Neural cell (in vitro differentiated cells): ENCODE results near the gene NCR2.
"Not testable (repeated sequence)": the region's sequence is repeated elsewhere in the genome, so short reads cannot be mapped to it uniquely, and the experiment has no call there.

Source experiments
- EZH2 ChIP-seq: fragments of 200-600, 300-800 bp; shearing (Covaris generic), sonication (generic); IDR thresholded peaks from 2 replicates; pipeline ENCODE4 v1.6.1; 2014; ENCODE audit warnings: antibody characterized with exemption, low read length, borderline replicate concordance, mild to moderate bottlenecking; ENCODE audit not compliant: insufficient read depth, poor library complexity, severe bottlenecking
- RAD21 ChIP-seq: fragments of 450-650 bp; conservative IDR thresholded peaks from 2 replicates; pipeline ENCODE4 v1.6.1; 2014; ENCODE audit warnings: antibody characterized with exemption, mild to moderate bottlenecking, moderate library complexity
- TF ChIP-seq, protein P1 (sequence below): fragments of 450-650 bp; IDR thresholded peaks from 2 replicates; pipeline ENCODE4 v1.5.1; 2014; ENCODE audit warnings: antibody characterized with exemption, mild to moderate bottlenecking, moderate library complexity; ENCODE audit not compliant: poor library complexity, severe bottlenecking

DNA sequence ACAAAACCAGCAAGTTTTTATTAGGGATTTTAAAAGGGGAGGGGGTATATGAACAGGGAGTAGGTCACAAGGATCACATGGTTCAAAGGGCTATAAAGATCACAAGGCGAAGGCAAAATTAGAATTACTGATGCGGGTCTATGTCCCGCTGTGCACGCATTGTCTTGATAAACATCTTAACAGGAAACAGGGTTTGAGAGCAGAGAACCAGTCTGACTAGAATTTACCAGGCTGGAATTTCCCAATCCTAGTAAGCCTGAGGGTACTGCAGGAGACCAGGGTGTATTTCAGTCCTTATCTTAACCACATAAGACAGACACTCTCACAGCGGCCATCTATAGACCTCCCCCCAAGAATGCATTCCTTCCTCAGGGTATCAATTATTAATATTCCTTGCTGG is 38.2 kb upstream of the NCR2 start:
- TF ChIP-seq RAD21, EZH2: not testable (repeated sequence)
- TF ChIP-seq, protein P1, sequence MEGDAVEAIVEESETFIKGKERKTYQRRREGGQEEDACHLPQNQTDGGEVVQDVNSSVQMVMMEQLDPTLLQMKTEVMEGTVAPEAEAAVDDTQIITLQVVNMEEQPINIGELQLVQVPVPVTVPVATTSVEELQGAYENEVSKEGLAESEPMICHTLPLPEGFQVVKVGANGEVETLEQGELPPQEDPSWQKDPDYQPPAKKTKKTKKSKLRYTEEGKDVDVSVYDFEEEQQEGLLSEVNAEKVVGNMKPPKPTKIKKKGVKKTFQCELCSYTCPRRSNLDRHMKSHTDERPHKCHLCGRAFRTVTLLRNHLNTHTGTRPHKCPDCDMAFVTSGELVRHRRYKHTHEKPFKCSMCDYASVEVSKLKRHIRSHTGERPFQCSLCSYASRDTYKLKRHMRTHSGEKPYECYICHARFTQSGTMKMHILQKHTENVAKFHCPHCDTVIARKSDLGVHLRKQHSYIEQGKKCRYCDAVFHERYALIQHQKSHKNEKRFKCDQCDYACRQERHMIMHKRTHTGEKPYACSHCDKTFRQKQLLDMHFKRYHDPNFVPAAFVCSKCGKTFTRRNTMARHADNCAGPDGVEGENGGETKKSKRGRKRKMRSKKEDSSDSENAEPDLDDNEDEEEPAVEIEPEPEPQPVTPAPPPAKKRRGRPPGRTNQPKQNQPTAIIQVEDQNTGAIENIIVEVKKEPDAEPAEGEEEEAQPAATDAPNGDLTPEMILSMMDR, result not testable (repeated sequence)
